Peyer's patch (tissue), 4 donors: ENCODE data around the gene RAB31. TPM values are rescaled to one million over a fixed set of nuclear protein-coding genes. Genes with fewer than 3 reads are reported as not detected.

ENCODE experiments used
- DNase-seq, 3 donors: peaks; one replicate each; pipeline ENCODE4 v3.0.0-alpha.2; 2017 to 2019
- H3K27ac ChIP-seq, 4 donors: fragments of 200-600 bp; sonication (generic); one replicate each; pipeline ENCODE4 v1.5.1; 2016 to 2019
- H3K27me3 ChIP-seq, 2 donors: fragments of 200-600 bp; sonication (generic); one replicate each; pipeline ENCODE4 v1.5.1; 2019
- H3K36me3 ChIP-seq, 3 donors: fragments of 200-600 bp; sonication (generic); one replicate each; pipeline ENCODE4 v1.5.1; 2016 to 2019
- H3K4me1 ChIP-seq, 4 donors: fragments of 200-600 bp; sonication (generic); one replicate each; pipeline ENCODE4 v1.5.1; 2016 to 2019
- H3K4me3 ChIP-seq, 4 donors: fragments of 200-600 bp; sonication (generic); 1 replicate in 3 of 4; 2 replicates in 1 of 4; pipeline ENCODE4 v1.5.1; 2016 to 2019; ENCODE audit warnings: mild to moderate bottlenecking in 1 of 4
- H3K9me3 ChIP-seq, 4 donors: fragments of 200-600 bp; sonication (generic); one replicate each; pipeline ENCODE4 v1.5.1; 2016 to 2019; ENCODE audit warnings: mild to moderate bottlenecking in 1 of 4
- POLR2A ChIP-seq, 2 donors: fragments of 450-650 bp; IDR thresholded peaks; one replicate each; pipeline ENCODE4 v1.5.1; 2017; ENCODE audit warnings: antibody characterized with exemption in 2 of 2, mild to moderate bottlenecking in 2 of 2, moderate library complexity in 2 of 2
- total RNA-seq, 4 donors: library from RNA; depleted of rRNA; stranded (reverse); fragments of >200 nt; gene quantifications; one replicate each; pipeline ENCODE4 v1.1.0, GENCODE V29; 2016
- TF ChIP-seq, protein P1 (sequence below), 6 experiments: fragments of 450-650 bp in 4 of 6; fragments of 200-600 bp in 2 of 6; sonication (generic) in 1 of 6; IDR thresholded peaks; one replicate each; pipeline ENCODE4 v1.5.1; 2017 to 2019; ENCODE audit warnings: antibody characterized with exemption in 6 of 6, mild to moderate bottlenecking in 3 of 6, moderate library complexity in 1 of 6

RAB31 gene
- total RNA-seq, 4 donors from 2014 or later: 6.2 to 66.8 (median 17.7) TPM

DNA sequence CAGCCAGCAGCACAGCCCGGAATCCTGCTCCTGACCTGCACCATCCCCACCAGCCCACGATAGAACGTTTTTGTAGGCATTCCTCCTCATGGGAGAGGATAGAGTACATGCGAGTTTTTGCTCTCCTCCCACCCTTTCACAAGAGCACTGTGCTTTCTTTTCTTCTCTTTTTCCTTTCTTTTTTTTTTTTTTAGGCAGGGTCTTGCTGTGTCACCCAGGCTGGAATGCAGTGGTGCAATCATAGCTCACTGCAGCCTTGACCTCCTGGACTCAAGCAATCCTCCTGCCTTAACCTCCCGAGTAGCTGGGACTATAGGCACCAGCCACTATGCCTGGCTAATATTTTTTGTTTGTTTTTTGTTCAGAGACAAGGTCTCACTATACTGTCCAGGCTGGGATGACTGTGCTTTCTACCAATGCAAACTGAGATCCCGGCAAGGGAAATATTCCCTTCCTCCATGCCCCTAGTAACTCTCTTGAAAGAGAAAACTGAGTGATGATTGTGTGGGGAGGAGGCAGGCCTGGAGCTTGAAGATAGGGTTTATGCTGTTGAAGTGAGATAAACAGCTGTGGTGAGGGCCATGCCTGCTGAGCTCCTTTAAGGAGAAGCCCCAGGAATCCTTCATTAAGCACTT is 95.1 kb downstream of the RAB31 start:
- DNase-seq: no peak
- Histone ChIP-seq H3K4me3 (no peak overlapping the region), H3K27ac (peak overlapping the region in 1 of 4 donors; percentile 42), H3K9me3 (no peaks in the 10 kb centered on the region), H3K27me3 (no peaks in the 10 kb centered on the region), H3K36me3 (no peaks in the 10 kb centered on the region), H3K4me1 (peaks cover 0 to 31% (median 0%) of the 10 kb centered on the region in 4 donors)
- TF ChIP-seq POLR2A (IDR thresholded peaks at IDR 0.05): no peak
- TF ChIP-seq, protein P1, sequence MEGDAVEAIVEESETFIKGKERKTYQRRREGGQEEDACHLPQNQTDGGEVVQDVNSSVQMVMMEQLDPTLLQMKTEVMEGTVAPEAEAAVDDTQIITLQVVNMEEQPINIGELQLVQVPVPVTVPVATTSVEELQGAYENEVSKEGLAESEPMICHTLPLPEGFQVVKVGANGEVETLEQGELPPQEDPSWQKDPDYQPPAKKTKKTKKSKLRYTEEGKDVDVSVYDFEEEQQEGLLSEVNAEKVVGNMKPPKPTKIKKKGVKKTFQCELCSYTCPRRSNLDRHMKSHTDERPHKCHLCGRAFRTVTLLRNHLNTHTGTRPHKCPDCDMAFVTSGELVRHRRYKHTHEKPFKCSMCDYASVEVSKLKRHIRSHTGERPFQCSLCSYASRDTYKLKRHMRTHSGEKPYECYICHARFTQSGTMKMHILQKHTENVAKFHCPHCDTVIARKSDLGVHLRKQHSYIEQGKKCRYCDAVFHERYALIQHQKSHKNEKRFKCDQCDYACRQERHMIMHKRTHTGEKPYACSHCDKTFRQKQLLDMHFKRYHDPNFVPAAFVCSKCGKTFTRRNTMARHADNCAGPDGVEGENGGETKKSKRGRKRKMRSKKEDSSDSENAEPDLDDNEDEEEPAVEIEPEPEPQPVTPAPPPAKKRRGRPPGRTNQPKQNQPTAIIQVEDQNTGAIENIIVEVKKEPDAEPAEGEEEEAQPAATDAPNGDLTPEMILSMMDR (IDR thresholded peaks at IDR 0.05): no peak

- Histone ChIP-seq H3K27ac (peak overlapping the region in 2 of 4 donors; percentile 5 to 42), H3K4me3 (no peak overlapping the region), H3K4me1 (peaks cover 0 to 31% (median 0%) of the 10 kb centered on the region in 4 donors), H3K36me3 (no peaks in the 10 kb centered on the region), H3K9me3 (no peaks in the 10 kb centered on the region), H3K27me3 (no peaks in the 10 kb centered on the region)
- TF ChIP-seq, protein P1 (IDR thresholded peaks at IDR 0.05): no peak
- TF ChIP-seq POLR2A (IDR thresholded peaks at IDR 0.05): no peak
- DNase-seq: no peak
Measured at GRCh38 chr18:9803698-9804516, 95.8 kb downstream of the RAB31 start.

- DNase-seq: no peak
- Histone ChIP-seq H3K27ac (peak overlapping the region in 1 of 4 donors; percentile 42), H3K4me3 (no peak overlapping the region), H3K9me3 (no peaks in the 10 kb centered on the region), H3K36me3 (no peaks in the 10 kb centered on the region), H3K27me3 (no peaks in the 10 kb centered on the region), H3K4me1 (peaks cover 0 to 31% (median 0%) of the 10 kb centered on the region in 4 donors)
- TF ChIP-seq, protein P1 (IDR thresholded peaks at IDR 0.05): no peak
- TF ChIP-seq POLR2A (IDR thresholded peaks at IDR 0.05): no peak
Measured at GRCh38 chr18:9804517-9805104, 96.5 kb downstream of the RAB31 start.

GRCh38 chr18:9806905-9807304 is 98.8 kb downstream of the RAB31 start:
- H3K27ac ChIP-seq: peak overlapping the region in 2 of 4 donors; percentile 1 to 44
- H3K27me3 ChIP-seq: no peaks in the 10 kb centered on the region
- TF ChIP-seq, protein P1 (IDR thresholded peaks at IDR 0.05): no peak
- TF ChIP-seq POLR2A (IDR thresholded peaks at IDR 0.05): peak in 1 of 2 donors; percentile 10
- no peak overlapping the region for H3K4me3 ChIP-seq
- peaks cover 0 to 31% (median 0%) of the 10 kb centered on the region in 4 donors for H3K4me1 ChIP-seq
- H3K36me3 ChIP-seq: no peaks in the 10 kb centered on the region
- no peaks in the 10 kb centered on the region for H3K9me3 ChIP-seq
- peak in 2 of 3 donors; percentile 81 to 84 for DNase-seq

DNA sequence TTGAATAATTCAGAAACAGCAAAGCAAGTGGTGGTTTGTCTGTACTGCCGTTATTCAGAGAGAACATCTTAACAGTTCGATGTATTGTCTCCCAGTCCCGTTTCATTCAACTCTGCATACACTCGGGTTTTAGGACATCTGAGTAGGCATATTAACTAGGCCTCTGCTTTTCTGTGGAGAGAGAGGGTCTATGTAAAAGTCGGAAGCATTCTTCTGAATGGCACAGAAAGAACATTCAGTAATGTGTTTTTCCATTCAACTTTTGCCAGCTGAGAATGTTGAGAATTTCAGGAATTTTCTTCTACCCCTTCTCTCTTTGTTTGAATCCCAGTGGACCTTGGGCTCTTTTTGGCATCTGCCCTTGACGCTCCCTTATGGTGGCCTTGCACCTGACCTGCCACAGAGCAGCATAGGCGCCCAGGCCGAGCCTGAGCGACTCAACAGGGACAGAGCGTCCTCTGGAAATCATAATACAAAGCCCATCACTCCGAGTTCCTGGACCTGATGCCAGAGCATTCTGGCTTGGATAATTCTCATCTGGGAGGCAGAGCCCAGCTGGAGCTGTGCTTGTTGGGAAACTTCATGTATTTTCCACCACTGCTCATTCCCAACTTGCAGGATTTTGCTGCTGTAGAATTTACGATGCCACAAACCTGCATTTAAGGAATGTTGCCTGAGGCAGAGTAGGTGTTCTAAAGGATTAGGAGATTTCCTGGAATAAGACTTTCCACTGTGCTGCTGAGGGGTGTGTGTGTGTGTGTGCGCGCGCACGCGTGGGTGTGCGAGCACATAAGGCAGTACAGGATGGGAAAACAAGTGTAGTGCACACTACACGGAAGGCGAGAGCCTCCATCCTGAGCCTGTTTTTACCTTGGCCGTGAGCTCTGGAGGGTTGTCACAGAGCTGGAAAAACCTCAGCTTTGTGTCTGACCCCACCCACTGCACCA is 100.5 kb downstream of the RAB31 start:
- H3K4me1 ChIP-seq: peaks cover 0 to 23% (median 0%) of the 10 kb centered on the region in 4 donors
- H3K27ac ChIP-seq: peak overlapping the region in 1 of 4 donors; percentile 53
- H3K4me3 ChIP-seq: no peak overlapping the region
- no peaks in the 10 kb centered on the region for H3K27me3 ChIP-seq
- H3K9me3 ChIP-seq: no peaks in the 10 kb centered on the region
- no peaks in the 10 kb centered on the region for H3K36me3 ChIP-seq
- no peak for DNase-seq
- TF ChIP-seq, protein P1 (IDR thresholded peaks at IDR 0.05): no peak
- TF ChIP-seq POLR2A (IDR thresholded peaks at IDR 0.05): no peak
